A549 (cell line): ENCODE data around the gene TNS2. TPM values are rescaled to one million over a fixed set of nuclear protein-coding genes. Genes with fewer than 3 reads are reported as not detected.
"Not testable (repeated sequence)": the region's sequence is repeated elsewhere in the genome, so short reads cannot be mapped to it uniquely, and the experiment has no call there.

Source experiments
- ATAC-seq, 2 experiments: fragments of 200-7000 bp in 1 of 2; fragments of >200 bp in 1 of 2; cut with Nextera tagmentation in 1 of 2; cut with Tn5 transposase in 1 of 2; 3 replicates each; pipeline versions ENCODE4 v1.8.0 to v1.9.1; 2018 to 2020; ENCODE audit warnings: mild to moderate bottlenecking in 1 of 2, moderate library complexity in 1 of 2
- CTCF ChIA-PET: fragments of 300-600 bp; sonication (Branson Sonifier 250); formaldehyde crosslinking; extraction: SDS; loops from one replicate; lab custom pipeline; 2021; ENCODE audit warnings: antibody characterized with exemption, inconsistent platforms; lab: Yijun Ruan, JAX
- POLR2A ChIA-PET: fragments of 350-600 bp; formaldehyde crosslinking; extraction: SDS; loops from one replicate; lab custom pipeline; 2021; ENCODE audit warnings: antibody characterized with exemption, inconsistent platforms; lab: Yijun Ruan, JAX
- DNase-seq, 2 experiments: peaks; one replicate each; pipeline versions ENCODE4 v3.0.0 to v3.0.0-alpha.2; 2011 to 2016; ENCODE audit warnings: low read depth in 1 of 2, low spot score in 1 of 2
- FAIRE-seq: peaks from 2 replicates; lab custom pipeline; 2011; peaks lifted over from hg19 to GRCh38; lab: Jason Lieb, UNC
- H3K27ac ChIP-seq, 2 experiments: fragments of >200 bp; sonication (Bioruptor Twin); formaldehyde crosslinking; 3 replicates each; pipeline ENCODE4 v1.5.1; 2016 to 2017
- H3K4me1 ChIP-seq: fragments of >200 bp; sonication (Bioruptor Twin); formaldehyde crosslinking; 3 replicates; pipeline ENCODE4 v1.6.1; 2016
- H3K4me2 ChIP-seq: fragments of >200 bp; sonication (Bioruptor Twin); formaldehyde crosslinking; 3 replicates; pipeline ENCODE4 v1.6.1; 2016
- H3K4me3 ChIP-seq: fragments of >200 bp; sonication (Bioruptor Twin); formaldehyde crosslinking; 3 replicates; pipeline ENCODE4 v1.5.1; 2016
- H3K9me3 ChIP-seq: fragments of >200 bp; sonication (Bioruptor Twin); formaldehyde crosslinking; 3 replicates; pipeline ENCODE4 v1.6.1; 2016
- ATOH8 ChIP-seq: fragments of 250-450 bp; sonication (Bioruptor Pico); IDR thresholded peaks from 2 replicates; pipeline ENCODE4 v1.5.0; 2020; ENCODE audit warnings: low read depth, mild to moderate bottlenecking, moderate library complexity
- CBX8 ChIP-seq: fragments of 200-600 bp; sonication (generic); IDR thresholded peaks from 2 replicates; pipeline ENCODE4 v1.6.1; 2016
- CEBPB ChIP-seq, 2 experiments: fragments of >200 bp in 1 of 2; sonication (Bioruptor Twin) in 1 of 2; formaldehyde crosslinking in 1 of 2; IDR thresholded peaks; 2 replicates each; pipeline ENCODE4 v1.6.1; 2012 to 2016
- CHD2 ChIP-seq: fragments of 150-350 bp; IDR thresholded peaks from 2 replicates; pipeline ENCODE4 v1.6.1; 2014; ENCODE audit warnings: low read length; ENCODE audit not compliant: partially characterized antibody
- E2F6 ChIP-seq: IDR thresholded peaks from 2 replicates; pipeline ENCODE4 v1.6.1; 2012; ENCODE audit warnings: low read depth, borderline replicate concordance
- FOSL2 ChIP-seq, 2 experiments: fragments of 450-650 bp in 1 of 2; fragments of >200 bp in 1 of 2; sonication (Bioruptor Twin) in 1 of 2; formaldehyde crosslinking; IDR thresholded peaks; 2 replicates each; pipeline versions ENCODE4 v1.5.0 to v1.6.1; 2016 to 2020; ENCODE audit warnings: mild to moderate bottlenecking in 1 of 2, moderate library complexity in 1 of 2
- MAZ ChIP-seq: fragments of 150-350 bp; IDR thresholded peaks from 2 replicates; pipeline ENCODE4 v1.6.1; 2014; ENCODE audit warnings: antibody characterized with exemption, low read depth, low read length, borderline replicate concordance
- NPAS2 ChIP-seq: fragments of 250-450 bp; sonication (Bioruptor Pico); IDR thresholded peaks from 2 replicates; pipeline ENCODE4 v1.8.0; 2022; ENCODE audit warnings: mild to moderate bottlenecking, moderate library complexity, borderline replicate concordance
- RAD21 ChIP-seq, 2 experiments: fragments of >200 bp in 1 of 2; sonication (Bioruptor Twin) in 1 of 2; formaldehyde crosslinking in 1 of 2; IDR thresholded peaks in 1 of 2; conservative IDR thresholded peaks in 1 of 2; 2 replicates in 1 of 2; 3 replicates in 1 of 2; pipeline ENCODE4 v1.6.1; 2012 to 2018; ENCODE audit warnings: inconsistent platforms in 1 of 2
- RARB ChIP-seq: fragments of 250-450 bp; sonication (Bioruptor Pico); IDR thresholded peaks from 2 replicates; pipeline ENCODE4 v1.8.0; 2021; ENCODE audit warnings: mild to moderate bottlenecking, moderate library complexity
- WGBS: methylation state at CpG from one replicate; pipeline ENCODE4 v1.1.6; 2017; ENCODE audit errors: missing lambda C conversion rate; 5-methylcytosine and 5-hydroxymethylcytosine counted together
- polyA plus RNA-seq, 4 experiments: library from polyadenylated mRNA; depleted of rRNA in 3 of 4; stranded (reverse); fragments of >200 nt; fragmentation: RNase III in 1 of 4; extraction: RNeasy Plus Mini Kit Qiagen cat#74134 plus additional on column Dnase treatment in 1 of 4; gene quantifications; 2 replicates in 3 of 4; 3 replicates in 1 of 4; pipeline ENCODE4 v1.2.3, GENCODE V29; 2011 to 2017
- TF ChIP-seq, protein P1 (sequence below): fragments of >200 bp; sonication (Bioruptor Twin); formaldehyde crosslinking; IDR thresholded peaks from 3 replicates; pipeline ENCODE4 v1.5.1; 2016

Gene TNS2
- polyA plus RNA-seq, 2 of the 4 experiments (the other 2 are of a cell fraction) = 11.5 to 15.3 TPM

- no peaks in the 10 kb centered on the region for H3K4me1 ChIP-seq
- ChIA-PET CTCF (interaction anchor here (1.9 to 8.5 kb wide), 2 partner anchors 11 to 44 kb away, joined by 4 to 70 read pairs; no protein-coding TSS in a partner anchor), POLR2A (interaction anchor here (1.5 kb wide), 1 partner anchor 22 kb away, joined by 3 read pairs; no protein-coding TSS in a partner anchor)
- H3K4me2 ChIP-seq = no peak overlapping the region
- 96% methylated on average over 3 of the region's 3 CpGs for WGBS
- no peak for FAIRE-seq
- no peak for DNase-seq
- H3K9me3 ChIP-seq = no peaks in the 10 kb centered on the region
- peak; percentile 70 to 80; a peak in 5 of 6 replicates for ATAC-seq
- no peak overlapping the region for H3K27ac ChIP-seq
- no peak for TF ChIP-seq ATOH8
- no peak for TF ChIP-seq CEBPB (IDR thresholded peaks at IDR 0.05)
- TF ChIP-seq CBX8 = no peak
- TF ChIP-seq FOSL2 (IDR thresholded peaks at IDR 0.05) = no peak
- TF ChIP-seq FOSL2 (CRISPR knock-in tag; IDR thresholded peaks at IDR 0.05) = no peak
- TF ChIP-seq CHD2 = no peak
- no peak for TF ChIP-seq MAZ
- H3K4me3 ChIP-seq = no peak overlapping the region
Measured at GRCh38 chr12:53025250-53025649, 24.6 kb upstream of the TNS2 start.

DNA sequence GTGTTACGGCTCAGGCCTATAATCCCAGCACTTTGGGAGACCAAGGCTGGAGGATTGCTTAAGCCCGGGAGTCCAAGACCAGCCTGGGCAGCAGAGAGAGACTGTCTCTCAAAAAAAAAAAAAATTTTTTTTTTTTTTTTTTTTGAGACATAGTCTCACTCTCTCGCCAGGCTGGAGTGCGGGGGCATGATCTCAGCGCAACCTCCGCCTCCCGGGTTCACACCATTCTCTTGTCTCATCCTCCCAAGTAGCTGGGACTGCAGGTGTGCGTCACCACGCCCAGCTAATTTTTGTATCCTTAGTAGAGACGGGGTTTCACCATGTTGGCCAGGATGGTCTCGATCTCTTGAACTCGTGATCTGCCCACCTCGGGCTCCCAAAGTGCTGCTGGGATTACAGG, 22.9 kb upstream of the TNS2 start:
- not testable (repeated sequence) for H3K4me3 ChIP-seq, H3K4me2 ChIP-seq, ATAC-seq, H3K9me3 ChIP-seq, FAIRE-seq, H3K4me1 ChIP-seq, H3K27ac ChIP-seq, DNase-seq
- ChIA-PET CTCF (interaction anchor here (0.8 to 8.5 kb wide), 8 partner anchors 9 to 185 kb away, joined by 3 to 70 read pairs (median 3); no protein-coding TSS in a partner anchor), POLR2A (interaction anchor here (1.4 kb wide), 1 partner anchor 21 kb away, joined by 4 read pairs; the partner anchor contains the start of gene EIF4B)
- 94% methylated on average over 13 of the region's 13 CpGs for WGBS

DNA sequence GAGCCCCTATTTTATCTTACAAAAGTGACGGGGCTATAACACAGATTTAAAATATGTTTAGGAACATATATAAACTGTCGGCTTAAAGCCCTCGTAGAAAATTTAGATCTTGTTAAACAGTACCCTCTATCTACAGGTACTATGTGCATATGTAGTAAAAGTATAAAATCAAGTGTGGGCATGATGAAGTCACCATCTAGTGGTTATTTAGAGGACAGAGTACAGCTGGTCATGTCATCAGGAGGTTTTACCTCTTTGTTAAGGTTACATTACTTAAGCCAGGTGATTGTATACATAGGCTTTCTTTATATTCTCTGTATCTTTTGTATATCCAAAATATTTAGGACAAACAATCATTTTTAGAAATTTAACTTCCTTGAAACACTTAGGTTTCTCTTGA, 18.2 kb upstream of the TNS2 start:
- DNase-seq (no peak), FAIRE-seq (no peak), ATAC-seq (peak; percentile 66 to 77; a peak in 5 of 6 replicates)
- no peaks in the 10 kb centered on the region for H3K9me3 ChIP-seq
- ChIA-PET POLR2A (interaction anchor here (1.2 kb wide), 1 partner anchor 26 kb away, joined by 3 read pairs; the partner anchor contains the start of gene EIF4B), CTCF (interaction anchor here (0.6 to 2.9 kb wide), 9 partner anchors 8 to 237 kb away, joined by 3 to 11 read pairs (median 5); no protein-coding TSS in a partner anchor)
- no peaks in the 10 kb centered on the region for H3K4me1 ChIP-seq
- no peak overlapping the region for H3K27ac ChIP-seq
- H3K4me2 ChIP-seq = no peak overlapping the region
- WGBS = 60% methylated on average over 3 of the region's 3 CpGs
- TF ChIP-seq RAD21 (conservative IDR thresholded peaks at IDR 0.05 in 1 of 2, IDR thresholded peaks at IDR 0.05 in 1 of 2) (peak in 1 of 2 experiments; percentile 19; a peak in 1 of 5 replicates), RARB (no peak)
- TF ChIP-seq, protein P1, sequence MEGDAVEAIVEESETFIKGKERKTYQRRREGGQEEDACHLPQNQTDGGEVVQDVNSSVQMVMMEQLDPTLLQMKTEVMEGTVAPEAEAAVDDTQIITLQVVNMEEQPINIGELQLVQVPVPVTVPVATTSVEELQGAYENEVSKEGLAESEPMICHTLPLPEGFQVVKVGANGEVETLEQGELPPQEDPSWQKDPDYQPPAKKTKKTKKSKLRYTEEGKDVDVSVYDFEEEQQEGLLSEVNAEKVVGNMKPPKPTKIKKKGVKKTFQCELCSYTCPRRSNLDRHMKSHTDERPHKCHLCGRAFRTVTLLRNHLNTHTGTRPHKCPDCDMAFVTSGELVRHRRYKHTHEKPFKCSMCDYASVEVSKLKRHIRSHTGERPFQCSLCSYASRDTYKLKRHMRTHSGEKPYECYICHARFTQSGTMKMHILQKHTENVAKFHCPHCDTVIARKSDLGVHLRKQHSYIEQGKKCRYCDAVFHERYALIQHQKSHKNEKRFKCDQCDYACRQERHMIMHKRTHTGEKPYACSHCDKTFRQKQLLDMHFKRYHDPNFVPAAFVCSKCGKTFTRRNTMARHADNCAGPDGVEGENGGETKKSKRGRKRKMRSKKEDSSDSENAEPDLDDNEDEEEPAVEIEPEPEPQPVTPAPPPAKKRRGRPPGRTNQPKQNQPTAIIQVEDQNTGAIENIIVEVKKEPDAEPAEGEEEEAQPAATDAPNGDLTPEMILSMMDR = peak; percentile 26; the same call in 2 of the 3 replicates
- no peak overlapping the region for H3K4me3 ChIP-seq

GRCh38 chr12:53033832-53034231, 16.0 kb upstream of the TNS2 start:
- H3K4me1 ChIP-seq, FAIRE-seq, ATAC-seq, H3K27ac ChIP-seq, H3K4me3 ChIP-seq, H3K4me2 ChIP-seq, POLR2A ChIA-PET, DNase-seq, H3K9me3 ChIP-seq: not testable (repeated sequence)
- 90% methylated on average over 10 of the region's 10 CpGs for WGBS
- CTCF ChIA-PET = interaction anchor here (0.7 to 7.9 kb wide), 8 partner anchors 9 to 126 kb away, joined by 3 to 70 read pairs (median 6); no protein-coding TSS in a partner anchor

- CTCF ChIA-PET = interaction anchor here (0.7 to 7.9 kb wide), 6 partner anchors 9 to 125 kb away, joined by 3 to 70 read pairs (median 6); no protein-coding TSS in a partner anchor
- Histone ChIP-seq H3K27ac (no peak overlapping the region), H3K9me3 (no peaks in the 10 kb centered on the region), H3K4me3 (no peak overlapping the region), H3K4me2 (no peak overlapping the region), H3K4me1 (0 out of 3 replicates have a peak, but pooled peaks cover 4% of the 10 kb centered on the region)
- DNase-seq (no peak), ATAC-seq (no peak), FAIRE-seq (no peak)
- POLR2A ChIA-PET = no interaction called here
- TF ChIP-seq FOSL2 (IDR thresholded peaks at IDR 0.05) (no peak), FOSL2 (CRISPR knock-in tag; IDR thresholded peaks at IDR 0.05) (peak; percentile 37; the same call in 1 of the 2 replicates), NPAS2 (CRISPR knock-in tag) (no peak), E2F6 (no peak)
- WGBS = 85% methylated on average over 8 of the region's 8 CpGs
Measured at GRCh38 chr12:53034459-53034858, 15.4 kb upstream of the TNS2 start.
